22Rv1 (cell line): ENCODE results near the gene CRLF2.

ENCODE experiments used
- ZFX ChIP-seq: fragments of 450-650 bp; IDR thresholded peaks from 2 replicates; pipeline ENCODE4 v1.6.1; 2017; ENCODE audit warnings: antibody characterized with exemption, borderline replicate concordance
- TF ChIP-seq, protein P1 (sequence below): fragments of 450-650 bp; IDR thresholded peaks from 2 replicates; pipeline ENCODE4 v1.5.1; 2017; ENCODE audit warnings: mild to moderate bottlenecking

DNA sequence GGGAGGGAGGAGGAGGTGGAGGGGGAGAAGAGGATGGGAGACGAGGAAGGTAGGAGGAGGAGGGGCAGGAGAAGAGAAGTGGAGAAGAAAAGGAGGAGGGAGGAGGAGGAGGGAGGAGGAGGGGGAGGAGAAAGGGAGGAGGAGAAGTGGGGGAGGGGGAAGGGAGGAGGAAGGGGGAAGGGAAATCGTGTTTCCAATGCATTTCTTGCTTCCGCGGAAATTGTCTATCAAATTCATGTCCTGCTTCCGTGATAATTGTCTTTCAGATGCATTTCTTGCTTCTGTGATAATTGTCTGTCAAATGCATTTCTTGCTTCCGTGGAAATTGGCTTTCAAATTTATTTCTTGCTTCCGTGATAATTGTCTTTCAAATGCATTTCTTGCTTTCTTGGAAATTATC is 43.3 kb downstream of the CRLF2 start:
- TF ChIP-seq, protein P1, sequence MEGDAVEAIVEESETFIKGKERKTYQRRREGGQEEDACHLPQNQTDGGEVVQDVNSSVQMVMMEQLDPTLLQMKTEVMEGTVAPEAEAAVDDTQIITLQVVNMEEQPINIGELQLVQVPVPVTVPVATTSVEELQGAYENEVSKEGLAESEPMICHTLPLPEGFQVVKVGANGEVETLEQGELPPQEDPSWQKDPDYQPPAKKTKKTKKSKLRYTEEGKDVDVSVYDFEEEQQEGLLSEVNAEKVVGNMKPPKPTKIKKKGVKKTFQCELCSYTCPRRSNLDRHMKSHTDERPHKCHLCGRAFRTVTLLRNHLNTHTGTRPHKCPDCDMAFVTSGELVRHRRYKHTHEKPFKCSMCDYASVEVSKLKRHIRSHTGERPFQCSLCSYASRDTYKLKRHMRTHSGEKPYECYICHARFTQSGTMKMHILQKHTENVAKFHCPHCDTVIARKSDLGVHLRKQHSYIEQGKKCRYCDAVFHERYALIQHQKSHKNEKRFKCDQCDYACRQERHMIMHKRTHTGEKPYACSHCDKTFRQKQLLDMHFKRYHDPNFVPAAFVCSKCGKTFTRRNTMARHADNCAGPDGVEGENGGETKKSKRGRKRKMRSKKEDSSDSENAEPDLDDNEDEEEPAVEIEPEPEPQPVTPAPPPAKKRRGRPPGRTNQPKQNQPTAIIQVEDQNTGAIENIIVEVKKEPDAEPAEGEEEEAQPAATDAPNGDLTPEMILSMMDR: no peak
- TF ChIP-seq ZFX: no peak
